ENCODE measurements around the gene BPTF.
"Not testable (repeated sequence)": the region's sequence is repeated elsewhere in the genome, so short reads cannot be mapped to it uniquely, and the experiment has no call there.

BPTF gene

GRCh38 chr17:67902511-67903231, 77.4 kb downstream of the BPTF start:
- no peak for TF ChIP-seq CTCF (IDR thresholded peaks at IDR 0.05; ENCODE audit: extremely low read depth, missing control alignments)
- no peak for DNase-seq (ENCODE audit: low spot score)

DNA sequence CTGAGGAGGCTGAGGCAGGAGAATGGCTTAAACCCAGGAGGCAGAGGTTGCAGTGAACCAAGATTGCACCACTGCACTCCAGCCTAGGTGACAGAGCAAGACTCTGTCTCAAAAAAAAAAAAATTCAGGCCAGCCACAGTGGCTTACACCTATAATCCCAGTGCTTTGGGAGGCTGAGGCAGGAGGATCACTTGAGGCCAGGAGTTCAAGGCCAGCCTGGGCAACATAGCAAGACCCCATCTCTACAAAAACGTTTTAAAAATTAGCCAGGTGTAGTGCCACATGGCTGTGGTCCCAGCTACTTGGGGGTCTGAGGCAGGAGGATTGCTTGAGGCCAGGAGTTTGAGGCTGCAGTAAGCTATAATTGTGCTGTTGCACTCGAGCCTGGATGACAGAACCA, 80.0 kb downstream of the BPTF start:
- DNase-seq (ENCODE audit: low spot score): not testable (repeated sequence)

DNA sequence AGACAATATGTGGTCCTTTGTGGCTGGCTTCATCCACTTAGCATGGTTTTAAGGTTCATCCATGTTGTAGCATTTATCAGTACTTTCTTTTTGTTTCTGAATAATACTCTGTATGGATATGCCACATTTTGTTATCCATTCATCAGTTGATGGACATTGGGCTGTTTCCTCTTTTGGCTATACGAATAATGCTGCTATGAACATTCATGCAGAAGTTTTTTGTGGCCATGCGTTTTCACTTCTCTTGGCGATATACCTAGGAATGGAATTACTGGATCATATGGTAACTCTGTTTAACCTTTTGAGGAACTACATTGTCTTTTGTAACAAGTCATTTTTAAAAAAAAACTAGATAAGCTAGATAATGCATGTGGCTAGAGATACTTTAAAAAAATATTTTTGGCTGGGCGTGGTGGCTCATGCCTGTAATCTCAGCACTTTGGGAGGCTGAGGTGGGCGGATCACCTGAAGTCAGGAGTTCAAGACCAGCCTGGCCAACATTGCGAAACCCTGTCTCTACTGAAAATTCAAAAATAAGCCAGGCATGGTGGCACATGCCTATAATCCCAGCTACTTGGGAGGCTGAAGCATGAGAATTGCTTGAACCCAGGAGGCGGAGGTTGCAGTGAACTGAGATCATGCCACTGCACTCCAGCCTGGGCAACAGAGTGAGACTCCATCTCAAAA, 85.0 kb downstream of the BPTF start:
- DNase-seq (ENCODE audit: low spot score): not testable (repeated sequence)

DNA sequence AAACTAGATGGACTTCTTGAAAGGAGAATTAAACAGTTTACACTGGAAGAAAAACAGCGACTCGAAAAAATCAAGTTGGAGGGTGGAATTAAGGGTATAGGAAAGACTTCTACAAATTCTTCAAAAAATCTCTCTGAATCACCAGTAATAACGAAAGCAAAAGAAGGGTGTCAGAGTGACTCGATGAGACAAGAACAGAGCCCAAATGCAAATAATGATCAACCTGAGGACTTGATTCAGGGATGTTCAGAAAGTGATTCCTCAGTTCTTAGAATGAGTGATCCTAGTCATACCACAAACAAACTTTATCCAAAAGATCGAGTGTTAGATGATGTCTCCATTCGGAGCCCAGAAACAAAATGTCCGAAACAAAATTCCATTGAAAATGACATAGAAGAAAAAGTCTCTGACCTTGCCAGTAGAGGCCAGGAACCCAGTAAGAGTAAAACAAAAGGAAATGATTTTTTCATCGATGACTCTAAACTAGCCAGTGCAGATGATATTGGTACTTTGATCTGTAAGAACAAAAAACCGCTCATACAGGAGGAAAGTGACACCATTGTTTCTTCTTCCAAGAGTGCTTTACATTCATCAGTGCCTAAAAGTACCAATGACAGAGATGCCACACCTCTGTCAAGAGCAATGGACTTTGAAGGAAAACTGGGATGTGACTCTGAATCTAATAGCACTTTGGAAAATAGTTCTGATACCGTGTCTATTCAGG, 85.9 kb downstream of the BPTF start:
- DNase-seq (ENCODE audit: low spot score): peak; percentile 21
- no peak for TF ChIP-seq CTCF (IDR thresholded peaks at IDR 0.05; ENCODE audit: extremely low read depth, missing control alignments)

GRCh38 chr17:67912088-67912487, 86.8 kb downstream of the BPTF start:
- DNase-seq (ENCODE audit: low spot score): no peak
- TF ChIP-seq CTCF (IDR thresholded peaks at IDR 0.05; ENCODE audit: extremely low read depth, missing control alignments): no peak

- TF ChIP-seq CTCF (IDR thresholded peaks at IDR 0.05; ENCODE audit: extremely low read depth, missing control alignments): no peak
- no peak for DNase-seq (ENCODE audit: low spot score)
Measured at GRCh38 chr17:67912656-67913055, 87.4 kb downstream of the BPTF start.

GRCh38 chr17:67920212-67920611, 94.9 kb downstream of the BPTF start:
- DNase-seq (ENCODE audit: low spot score): no peak
- TF ChIP-seq CTCF (IDR thresholded peaks at IDR 0.05; ENCODE audit: extremely low read depth, missing control alignments): no peak

DNA sequence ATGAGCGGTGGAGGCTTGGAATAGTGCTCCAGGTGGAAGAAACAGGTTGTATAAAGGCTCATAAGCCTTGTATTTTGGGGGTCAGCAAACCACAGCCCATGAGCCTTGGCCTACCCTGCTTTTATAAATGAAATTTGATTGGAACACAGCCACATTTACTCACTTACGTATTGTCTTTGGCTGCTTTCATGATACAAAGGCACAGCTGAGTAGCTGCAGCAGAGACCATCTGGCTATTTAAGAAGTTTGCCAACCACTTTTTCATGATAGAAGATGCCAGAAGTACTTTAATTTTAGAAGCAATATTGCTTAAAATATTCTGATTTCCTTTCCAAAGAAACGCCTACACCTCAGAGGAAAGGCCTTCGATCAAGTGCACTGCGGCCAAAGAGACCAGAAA, 97.2 kb downstream of the BPTF start:
- DNase-seq (ENCODE audit: low spot score): no peak
- no peak for TF ChIP-seq CTCF (IDR thresholded peaks at IDR 0.05; ENCODE audit: extremely low read depth, missing control alignments)

- DNase-seq (ENCODE audit: low spot score): not testable (repeated sequence)
Measured at GRCh38 chr17:67928842-67929241, 103.5 kb downstream of the BPTF start.

Measured in GM20000 (cell line).